Astrocyte (in vitro differentiated cells and primary cell): ENCODE data around the gene SPRED2. TPM values are rescaled to one million over a fixed set of nuclear protein-coding genes. Genes with fewer than 3 reads are reported as not detected.

Experiments
- DNase-seq: peaks from one replicate; pipeline ENCODE4 v3.0.0-alpha.2; 2010; ENCODE audit warnings: low read depth
- FAIRE-seq: peaks from 2 replicates; lab custom pipeline; 2011; peaks lifted over from hg19 to GRCh38; lab: Jason Lieb, UNC
- H2AFZ ChIP-seq: 2 replicates; pipeline ENCODE4 v1.6.0; 2012; ENCODE audit warnings: low read depth, low read length, inconsistent platforms
- H3K27ac ChIP-seq: 2 replicates; pipeline ENCODE4 v1.5.1; 2011; ENCODE audit warnings: low read depth, low read length, inconsistent platforms
- H3K27me3 ChIP-seq: 2 replicates; pipeline ENCODE4 v1.6.0; 2011; ENCODE audit warnings: low read length, inconsistent platforms; ENCODE audit not compliant: insufficient read depth
- H3K36me3 ChIP-seq: 2 replicates; pipeline ENCODE4 v1.5.1; 2011; ENCODE audit warnings: low read length, inconsistent platforms; ENCODE audit not compliant: insufficient read depth
- H3K4me1 ChIP-seq: 2 replicates; pipeline ENCODE4 v1.5.1; 2011; ENCODE audit warnings: low read length, inconsistent platforms; ENCODE audit not compliant: insufficient read depth
- H3K4me2 ChIP-seq: 2 replicates; pipeline ENCODE4 v1.6.0; 2012; ENCODE audit warnings: low read length, inconsistent platforms
- H3K4me3 ChIP-seq: 2 replicates; pipeline ENCODE4 v1.5.1; 2011; ENCODE audit warnings: low read depth, mild to moderate bottlenecking, low read length, inconsistent platforms; ENCODE audit not compliant: insufficient read depth
- H3K79me2 ChIP-seq: 2 replicates; pipeline ENCODE4 v1.6.0; 2012; ENCODE audit warnings: mild to moderate bottlenecking, low read length, inconsistent platforms; ENCODE audit not compliant: insufficient read depth
- H3K9ac ChIP-seq: 2 replicates; pipeline ENCODE4 v1.6.0; 2012; ENCODE audit warnings: mild to moderate bottlenecking, low read length, inconsistent platforms
- H3K9me3 ChIP-seq: 2 replicates; pipeline ENCODE4 v1.5.1; 2012; ENCODE audit warnings: low read depth, mild to moderate bottlenecking, low read length, inconsistent platforms; ENCODE audit not compliant: insufficient read depth
- H4K20me1 ChIP-seq: 2 replicates; pipeline ENCODE4 v1.6.0; 2012; ENCODE audit warnings: low read length, inconsistent platforms; ENCODE audit not compliant: insufficient read depth
- H3K27ac Mint-ChIP-seq: one replicate; pipeline ENCODE4 v1.8.0; 2021; ENCODE audit warnings: mild to moderate bottlenecking, mixed read lengths; ENCODE audit not compliant: unreplicated experiment
- H3K27me3 Mint-ChIP-seq: one replicate; pipeline ENCODE4 v1.8.0; 2021; ENCODE audit warnings: low read depth, mixed read lengths; ENCODE audit not compliant: unreplicated experiment
- H3K36me3 Mint-ChIP-seq: one replicate; pipeline ENCODE4 v1.8.0; 2021; ENCODE audit warnings: low read depth, mixed read lengths; ENCODE audit not compliant: unreplicated experiment
- H3K4me1 Mint-ChIP-seq: one replicate; pipeline ENCODE4 v1.8.0; 2021; ENCODE audit warnings: low read depth, mixed read lengths; ENCODE audit not compliant: unreplicated experiment
- H3K4me3 Mint-ChIP-seq: one replicate; pipeline ENCODE4 v1.8.0; 2021; ENCODE audit warnings: mild to moderate bottlenecking, moderate library complexity, mixed read lengths; ENCODE audit not compliant: unreplicated experiment
- H3K9me3 Mint-ChIP-seq: one replicate; pipeline ENCODE4 v1.8.0; 2021; ENCODE audit warnings: mild to moderate bottlenecking, mixed read lengths; ENCODE audit not compliant: unreplicated experiment
- EZH2 ChIP-seq: IDR thresholded peaks from 2 replicates; pipeline ENCODE4 v1.6.1; 2012; ENCODE audit warnings: mild to moderate bottlenecking, low read length, inconsistent platforms; ENCODE audit not compliant: insufficient read depth
- total RNA-seq: library from RNA; stranded (reverse); gene quantifications from 2 replicates; pipeline ENCODE4 v1.2.1, GENCODE V29; 2021
- TF ChIP-seq, protein P1 (sequence below): IDR thresholded peaks from 2 replicates; pipeline ENCODE4 v1.5.1; 2011; ENCODE audit warnings: low read depth, mild to moderate bottlenecking, inconsistent platforms, low read length, moderate library complexity; ENCODE audit not compliant: insufficient read depth

The SPRED2 gene
- total RNA-seq, 1 donor from 2014 or later: 47.3 TPM

GRCh38 chr2:65276609-65277008 lies 155.8 kb downstream of the SPRED2 start:
- H3K4me3 ChIP-seq: no peak overlapping the region
- H4K20me1 ChIP-seq: peaks cover 9% of the 10 kb centered on the region
- Mint-ChIP-seq H3K27me3 (no peaks in the 10 kb centered on the region), H3K27ac (no peak overlapping the region), H3K36me3 (peaks cover 28% of the 10 kb centered on the region), H3K9me3 (no peaks in the 10 kb centered on the region), H3K4me1 (peaks cover 24% of the 10 kb centered on the region), H3K4me3 (no peak overlapping the region)
- peak; percentile 24 for DNase-seq
- no peaks in the 10 kb centered on the region for H3K9me3 ChIP-seq
- no peak overlapping the region for H3K9ac ChIP-seq
- H3K4me1 ChIP-seq: peaks cover 28% of the 10 kb centered on the region
- H3K27me3 ChIP-seq: no peaks in the 10 kb centered on the region
- H2AFZ ChIP-seq: no peak overlapping the region
- H3K36me3 ChIP-seq: peaks cover 12% of the 10 kb centered on the region
- H3K27ac ChIP-seq: no peak overlapping the region
- H3K79me2 ChIP-seq: no peaks in the 10 kb centered on the region
- TF ChIP-seq, protein P1, sequence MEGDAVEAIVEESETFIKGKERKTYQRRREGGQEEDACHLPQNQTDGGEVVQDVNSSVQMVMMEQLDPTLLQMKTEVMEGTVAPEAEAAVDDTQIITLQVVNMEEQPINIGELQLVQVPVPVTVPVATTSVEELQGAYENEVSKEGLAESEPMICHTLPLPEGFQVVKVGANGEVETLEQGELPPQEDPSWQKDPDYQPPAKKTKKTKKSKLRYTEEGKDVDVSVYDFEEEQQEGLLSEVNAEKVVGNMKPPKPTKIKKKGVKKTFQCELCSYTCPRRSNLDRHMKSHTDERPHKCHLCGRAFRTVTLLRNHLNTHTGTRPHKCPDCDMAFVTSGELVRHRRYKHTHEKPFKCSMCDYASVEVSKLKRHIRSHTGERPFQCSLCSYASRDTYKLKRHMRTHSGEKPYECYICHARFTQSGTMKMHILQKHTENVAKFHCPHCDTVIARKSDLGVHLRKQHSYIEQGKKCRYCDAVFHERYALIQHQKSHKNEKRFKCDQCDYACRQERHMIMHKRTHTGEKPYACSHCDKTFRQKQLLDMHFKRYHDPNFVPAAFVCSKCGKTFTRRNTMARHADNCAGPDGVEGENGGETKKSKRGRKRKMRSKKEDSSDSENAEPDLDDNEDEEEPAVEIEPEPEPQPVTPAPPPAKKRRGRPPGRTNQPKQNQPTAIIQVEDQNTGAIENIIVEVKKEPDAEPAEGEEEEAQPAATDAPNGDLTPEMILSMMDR: no peak
- no peak for TF ChIP-seq EZH2
- H3K4me2 ChIP-seq: peak overlapping the region; percentile 28
- no peak for FAIRE-seq

- Histone ChIP-seq H3K4me2 (no peak overlapping the region), H3K27me3 (no peaks in the 10 kb centered on the region), H3K27ac (no peak overlapping the region), H4K20me1 (peaks cover 10% of the 10 kb centered on the region), H3K36me3 (peaks cover 13% of the 10 kb centered on the region), H3K4me1 (peaks cover 28% of the 10 kb centered on the region), H3K9ac (no peak overlapping the region), H3K79me2 (no peaks in the 10 kb centered on the region), H3K4me3 (no peak overlapping the region), H2AFZ (no peak overlapping the region), H3K9me3 (no peaks in the 10 kb centered on the region)
- Mint-ChIP-seq H3K36me3 (peaks cover 28% of the 10 kb centered on the region), H3K27me3 (no peaks in the 10 kb centered on the region), H3K27ac (no peak overlapping the region), H3K9me3 (no peaks in the 10 kb centered on the region), H3K4me1 (peaks cover 24% of the 10 kb centered on the region), H3K4me3 (no peak overlapping the region)
- no peak for TF ChIP-seq EZH2
- TF ChIP-seq, protein P1: no peak
- no peak for FAIRE-seq
- no peak for DNase-seq
These were observed 157.1 kb downstream of the SPRED2 start for GRCh38 chr2:65275141-65275915.

GRCh38 chr2:65273344-65273743 lies 159.1 kb downstream of the SPRED2 start:
- Histone ChIP-seq H3K27ac (no peak overlapping the region), H3K79me2 (peaks cover 2% of the 10 kb centered on the region), H3K36me3 (peaks cover 19% of the 10 kb centered on the region), H3K27me3 (no peaks in the 10 kb centered on the region), H3K4me1 (peaks cover 21% of the 10 kb centered on the region), H4K20me1 (peaks cover 21% of the 10 kb centered on the region), H3K4me2 (no peak overlapping the region), H3K4me3 (no peak overlapping the region), H3K9ac (no peak overlapping the region), H3K9me3 (no peaks in the 10 kb centered on the region), H2AFZ (no peak overlapping the region)
- Mint-ChIP-seq H3K27ac (no peak overlapping the region), H3K4me1 (peaks cover 16% of the 10 kb centered on the region), H3K27me3 (no peaks in the 10 kb centered on the region), H3K4me3 (no peak overlapping the region), H3K36me3 (peaks cover 26% of the 10 kb centered on the region), H3K9me3 (no peaks in the 10 kb centered on the region)
- no peak for DNase-seq
- FAIRE-seq: no peak
- TF ChIP-seq, protein P1: no peak
